Left lung (tissue), 10 donors: ENCODE data around the gene OSBPL5. TPM values are rescaled to one million over a fixed set of nuclear protein-coding genes. Genes with fewer than 3 reads are reported as not detected.

Source experiments
- ATAC-seq: fragments of 200-7000 bp; cut with Tn5 transposase; one replicate; pipeline ENCODE4 v1.9.1; 2020; ENCODE audit warnings: moderate library complexity
- DNase-seq, 4 donors: peaks; one replicate each; pipeline ENCODE4 v3.0.0-alpha.2; 2013 to 2020
- H3K27ac ChIP-seq, 2 donors: fragments of 200-600 bp; sonication (generic) in 1 of 2; one replicate each; pipeline versions ENCODE4 v1.5.0 to v1.8.0; 2020 to 2021
- H3K27me3 ChIP-seq, 2 donors: fragments of 200-600 bp; sonication (generic) in 1 of 2; one replicate each; pipeline versions ENCODE4 v1.5.0 to v1.8.0; 2020 to 2021
- H3K36me3 ChIP-seq, 2 donors: fragments of 200-600 bp; sonication (generic) in 1 of 2; one replicate each; pipeline versions ENCODE4 v1.5.0 to v1.8.0; 2020 to 2021
- H3K4me1 ChIP-seq, 2 donors: fragments of 200-600 bp; one replicate each; pipeline ENCODE4 v1.8.0; 2021
- H3K4me3 ChIP-seq, 2 donors: fragments of 200-600 bp; sonication (generic) in 1 of 2; one replicate each; pipeline versions ENCODE4 v1.5.0 to v1.8.0; 2020 to 2021; ENCODE audit warnings: mild to moderate bottlenecking in 1 of 2
- H3K9me3 ChIP-seq, 2 donors: fragments of 200-600 bp; sonication (generic) in 1 of 2; one replicate each; pipeline versions ENCODE4 v1.5.0 to v1.8.0; 2020 to 2021
- intact Hi-C, 2 donors: fragments of 100-400 bp; cut with DNase I; formaldehyde crosslinking; loops; one replicate each; pipeline versions ENCODE4 v1.11.2 to v1.14.2; 2022
- polyA plus RNA-seq, 6 donors: library from polyadenylated mRNA; unstranded; fragments of 120-200 nt; gene quantifications; one replicate each; pipeline ENCODE4 v1.2.1, GENCODE V29; 2013; ENCODE audit not compliant: insufficient read length in 6 of 6
- total RNA-seq, 2 donors: library from RNA; stranded (reverse); fragmentation: NEBNext Ultra II Directional; extraction: Animal tissue kit (Norgen Biotek cat#: 25700); gene quantifications; one replicate each; pipeline ENCODE4 v1.2.1, GENCODE V29; 2021
- TF ChIP-seq, protein P1 (sequence below), 2 donors: fragments of 200-600 bp; sonication (generic) in 1 of 2; IDR thresholded peaks; one replicate each; pipeline versions ENCODE4 v1.5.0 to v1.8.0; 2021; ENCODE audit warnings: antibody characterized with exemption in 2 of 2
- donor health status: DM: no; HTN: yes; CAD: no.
- donor health status: DM: no; HTN: no; CAD: no.

OSBPL5 gene
- total and polyA plus RNA-seq, 8 donors, result 19.5 to 39.6 (median 30.4) TPM

DNA sequence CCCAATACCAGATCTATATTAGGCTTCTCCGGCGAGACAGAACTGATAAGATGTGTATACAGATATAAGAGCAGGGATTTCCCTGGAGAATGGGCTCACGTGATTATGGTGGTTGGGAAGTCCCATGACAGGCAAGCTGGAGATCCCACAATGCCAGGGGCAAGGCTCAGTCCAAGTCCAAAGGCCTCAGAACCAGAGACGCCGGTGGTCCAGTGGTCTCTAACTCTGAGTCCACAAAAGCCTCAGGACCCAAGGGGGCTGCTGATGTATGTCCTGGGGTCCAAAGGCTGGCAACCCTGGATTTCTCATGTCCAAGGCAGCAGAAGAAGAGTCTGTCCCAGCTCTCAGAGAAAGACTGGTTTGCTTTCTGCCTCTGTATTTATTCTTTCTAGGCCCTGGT lies 15.8 kb upstream of the OSBPL5 start:
- intact Hi-C loops, result no loop called here
- peak in 2 of 4 donors; percentile 9 to 30 for DNase-seq
- H3K27me3 ChIP-seq, result no peaks in the 10 kb centered on the region
- H3K27ac ChIP-seq, result no peak overlapping the region
- H3K36me3 ChIP-seq, result no peaks in the 10 kb centered on the region
- no peak for ATAC-seq
- TF ChIP-seq, protein P1, sequence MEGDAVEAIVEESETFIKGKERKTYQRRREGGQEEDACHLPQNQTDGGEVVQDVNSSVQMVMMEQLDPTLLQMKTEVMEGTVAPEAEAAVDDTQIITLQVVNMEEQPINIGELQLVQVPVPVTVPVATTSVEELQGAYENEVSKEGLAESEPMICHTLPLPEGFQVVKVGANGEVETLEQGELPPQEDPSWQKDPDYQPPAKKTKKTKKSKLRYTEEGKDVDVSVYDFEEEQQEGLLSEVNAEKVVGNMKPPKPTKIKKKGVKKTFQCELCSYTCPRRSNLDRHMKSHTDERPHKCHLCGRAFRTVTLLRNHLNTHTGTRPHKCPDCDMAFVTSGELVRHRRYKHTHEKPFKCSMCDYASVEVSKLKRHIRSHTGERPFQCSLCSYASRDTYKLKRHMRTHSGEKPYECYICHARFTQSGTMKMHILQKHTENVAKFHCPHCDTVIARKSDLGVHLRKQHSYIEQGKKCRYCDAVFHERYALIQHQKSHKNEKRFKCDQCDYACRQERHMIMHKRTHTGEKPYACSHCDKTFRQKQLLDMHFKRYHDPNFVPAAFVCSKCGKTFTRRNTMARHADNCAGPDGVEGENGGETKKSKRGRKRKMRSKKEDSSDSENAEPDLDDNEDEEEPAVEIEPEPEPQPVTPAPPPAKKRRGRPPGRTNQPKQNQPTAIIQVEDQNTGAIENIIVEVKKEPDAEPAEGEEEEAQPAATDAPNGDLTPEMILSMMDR (IDR thresholded peaks at IDR 0.05), result no peak
- H3K9me3 ChIP-seq, result peaks cover 0 to 14% of the 10 kb centered on the region in 2 donors
- no peak overlapping the region for H3K4me3 ChIP-seq
- no peaks in the 10 kb centered on the region for H3K4me1 ChIP-seq

DNA sequence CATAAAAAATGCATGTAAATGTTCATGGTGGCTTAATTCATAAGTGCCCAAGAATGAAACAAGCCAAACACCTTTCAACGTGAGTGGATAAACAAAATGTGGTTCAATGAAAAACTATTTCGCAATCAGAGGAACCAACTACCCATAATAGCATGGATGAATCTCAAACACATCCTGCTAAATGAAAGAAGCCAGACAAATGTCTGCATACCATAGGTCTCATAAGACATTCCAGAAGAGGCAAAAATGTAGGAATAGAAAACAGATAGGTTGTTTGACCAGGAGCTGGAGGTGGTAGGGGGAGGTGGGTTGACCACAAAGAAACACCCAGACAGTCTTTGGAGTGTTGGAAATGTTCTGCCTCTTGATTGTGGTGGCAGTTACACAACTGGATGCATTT lies 13.2 kb upstream of the OSBPL5 start:
- no peaks in the 10 kb centered on the region for H3K36me3 ChIP-seq
- no peak overlapping the region for H3K27ac ChIP-seq
- H3K4me3 ChIP-seq, result no peak overlapping the region
- intact Hi-C loops, result no loop called here
- H3K27me3 ChIP-seq, result no peaks in the 10 kb centered on the region
- TF ChIP-seq, protein P1 (IDR thresholded peaks at IDR 0.05), result no peak
- ATAC-seq (no peak), DNase-seq (no peak)
- peaks cover 0 to 15% of the 10 kb centered on the region in 2 donors for H3K9me3 ChIP-seq
- no peaks in the 10 kb centered on the region for H3K4me1 ChIP-seq

DNA sequence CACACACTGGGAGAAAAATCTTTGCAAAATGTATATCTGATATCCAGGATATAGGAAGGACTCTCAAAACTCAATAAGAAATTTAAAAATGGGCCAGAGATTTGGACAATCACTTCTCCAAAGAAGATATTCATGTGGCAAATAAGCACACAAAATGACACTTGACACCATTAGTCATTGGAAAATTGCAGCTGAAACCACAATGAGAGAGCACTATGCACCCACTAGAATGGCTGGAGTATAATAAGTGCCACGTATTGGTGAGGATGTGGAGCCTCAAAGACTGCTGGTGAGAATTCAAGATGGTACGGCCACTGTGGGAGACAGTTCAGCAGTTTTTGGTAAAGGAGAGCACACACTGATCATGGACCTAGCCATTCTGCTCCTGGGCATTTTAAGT lies 12.8 kb upstream of the OSBPL5 start:
- Histone ChIP-seq H3K27me3 (no peaks in the 10 kb centered on the region), H3K4me1 (no peaks in the 10 kb centered on the region), H3K36me3 (no peaks in the 10 kb centered on the region), H3K27ac (no peak overlapping the region), H3K9me3 (peaks cover 0 to 15% of the 10 kb centered on the region in 2 donors), H3K4me3 (no peak overlapping the region)
- no peak for ATAC-seq
- intact Hi-C loops, result no loop called here
- TF ChIP-seq, protein P1 (IDR thresholded peaks at IDR 0.05), result no peak
- DNase-seq, result no peak

DNA sequence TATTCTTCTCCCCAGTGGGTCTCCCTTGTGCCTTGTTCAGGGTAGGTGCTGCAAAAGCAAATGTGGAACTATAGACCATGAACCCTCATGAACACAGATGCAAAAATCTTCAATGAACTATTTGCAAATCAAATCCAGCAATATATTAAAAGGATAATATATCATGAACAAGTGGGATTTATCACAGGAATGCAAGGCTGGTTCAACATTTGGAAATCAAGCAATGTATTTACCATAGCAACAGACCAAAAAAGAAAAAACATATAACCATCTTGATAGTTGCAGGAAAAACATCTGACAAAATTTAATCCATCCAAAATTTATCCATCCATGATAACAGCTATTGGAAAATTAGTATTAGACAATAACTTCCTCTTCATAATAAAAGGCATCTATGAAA lies 11.4 kb upstream of the OSBPL5 start:
- intact Hi-C loops, result no loop called here
- ATAC-seq, result no peak
- H3K27ac ChIP-seq, result no peak overlapping the region

DNA sequence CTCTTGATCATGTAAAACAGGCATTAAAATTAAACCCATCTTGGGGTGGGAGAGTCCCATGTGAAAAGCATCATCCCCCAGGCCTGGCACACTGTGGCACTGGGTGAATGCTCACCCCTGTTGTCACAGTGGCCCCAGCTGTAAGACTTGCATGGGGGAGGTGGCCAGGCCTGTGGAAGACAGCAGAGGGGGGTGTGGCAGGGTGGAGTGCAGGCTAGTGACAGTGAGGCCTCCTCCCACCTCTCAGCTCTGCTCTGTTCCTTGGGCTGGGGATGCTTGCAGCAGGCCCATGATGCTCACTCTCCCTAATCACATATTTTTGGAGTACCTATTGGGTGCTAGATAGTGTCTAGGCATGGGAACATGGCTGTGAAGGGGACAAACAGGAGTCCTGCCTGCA lies 10.1 kb upstream of the OSBPL5 start:
- no peak overlapping the region for H3K4me3 ChIP-seq
- DNase-seq, result peak in 2 of 4 donors; percentile 20 to 36
- TF ChIP-seq, protein P1 (IDR thresholded peaks at IDR 0.05), result no peak
- peaks cover 0 to 9% of the 10 kb centered on the region in 2 donors for H3K27me3 ChIP-seq
- H3K9me3 ChIP-seq, result peaks cover 0 to 15% of the 10 kb centered on the region in 2 donors
- intact Hi-C loops, result no loop called here
- no peaks in the 10 kb centered on the region for H3K36me3 ChIP-seq
- ATAC-seq, result no peak
- no peak overlapping the region for H3K27ac ChIP-seq
- H3K4me1 ChIP-seq, result peaks cover 0 to 2% of the 10 kb centered on the region in 2 donors

More for the DNA sequence above, 11.4 kb upstream of the OSBPL5 start:
- TF ChIP-seq, protein P1 (IDR thresholded peaks at IDR 0.05), result no peak
- Histone ChIP-seq H3K36me3 (no peaks in the 10 kb centered on the region), H3K4me1 (no peaks in the 10 kb centered on the region), H3K27me3 (no peaks in the 10 kb centered on the region), H3K4me3 (no peak overlapping the region), H3K9me3 (peaks cover 0 to 15% of the 10 kb centered on the region in 2 donors)
- no peak for DNase-seq
